Measurements from ENCODE around the gene HLF.

GRCh38 chr17:55335625-55336024, 70.9 kb downstream of the HLF start:
- no peak for TF ChIP-seq CTCF (IDR thresholded peaks at IDR 0.05)
- TF ChIP-seq EP300 (IDR thresholded peaks at IDR 0.05), result no peak

Measured in ovary (tissue), 3 donors.